DMS153 treated with DMSO at 0.1 percent for 48 hours (cell line): ENCODE data around the gene SAMD11.
A peak's percentile ranks its signal among the peaks of the same experiment; 100 is the strongest.

Source experiments
- DNase-seq: peaks from one replicate; lab custom pipeline; 2025; ENCODE audit not compliant: unreplicated experiment; lab: John Stamatoyannopoulos, UW

The SAMD11 gene

GRCh38 chr1:905071-905749, 18.5 kb upstream of the SAMD11 start:
- no peak for DNase-seq

- no peak for DNase-seq
Measured at GRCh38 chr1:905811-906599, 17.7 kb upstream of the SAMD11 start.

DNA sequence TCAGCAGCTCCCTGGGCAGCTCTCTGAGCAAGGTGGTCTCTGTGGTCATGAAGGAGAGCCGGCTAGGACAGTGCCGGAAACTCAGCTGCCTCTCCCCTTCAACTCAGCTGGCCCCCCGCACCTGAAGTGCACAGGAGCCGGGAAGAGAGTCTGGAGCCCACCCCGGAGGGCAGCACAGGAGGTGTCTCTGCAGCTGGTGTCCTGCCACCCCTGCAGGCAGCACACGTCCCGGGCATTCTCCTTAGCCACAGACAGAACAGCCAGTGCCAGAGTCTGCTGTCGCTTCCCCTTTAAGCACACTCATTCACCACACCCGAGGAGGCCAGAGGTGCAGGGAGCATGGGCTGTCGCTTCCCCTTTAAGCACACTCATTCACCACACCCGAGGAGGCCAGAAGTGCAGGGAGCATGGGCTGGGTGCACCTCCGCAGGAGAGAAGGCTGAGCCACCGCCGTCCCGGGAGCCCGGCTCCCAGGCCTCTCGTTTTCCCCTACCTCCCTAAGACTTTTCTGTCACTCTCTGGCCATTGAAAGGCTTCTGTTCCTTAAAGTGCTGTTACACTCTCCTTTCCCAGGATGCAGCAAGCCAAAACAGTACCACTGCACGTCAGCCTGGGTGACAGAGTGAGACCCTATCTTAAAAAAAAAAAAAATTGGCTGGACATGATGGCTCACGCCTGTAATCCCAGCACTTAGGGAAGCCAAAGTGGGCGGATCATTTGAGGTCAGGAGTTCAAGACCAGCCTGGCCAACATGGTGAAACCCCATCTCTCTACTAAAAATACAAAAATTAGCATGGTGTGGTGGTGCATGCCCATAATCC, 16.9 kb upstream of the SAMD11 start:
- no peak for DNase-seq

- no peak for DNase-seq
Measured at GRCh38 chr1:907611-908451, 15.9 kb upstream of the SAMD11 start.

DNA sequence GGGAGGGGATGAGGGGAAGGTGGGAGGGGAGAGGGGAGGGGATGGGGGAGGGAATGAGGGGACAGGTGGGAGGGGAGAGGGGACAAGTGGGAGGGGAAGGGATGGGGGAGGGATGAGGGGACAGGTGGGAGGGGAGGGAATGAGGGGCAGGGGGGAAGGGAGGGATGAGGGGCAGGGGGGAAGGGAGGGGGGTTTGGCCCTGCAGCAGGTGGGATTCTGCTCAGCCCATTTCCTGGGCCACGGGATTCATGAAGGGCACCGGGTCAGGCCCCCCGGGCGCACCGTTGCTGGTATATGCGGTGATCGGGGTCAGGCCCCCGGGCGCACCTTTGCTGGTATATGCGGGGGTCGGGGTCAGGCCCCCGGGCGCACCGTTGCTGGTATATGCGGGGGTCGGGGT, 15.1 kb upstream of the SAMD11 start:
- DNase-seq: no peak

GRCh38 chr1:909861-910310, 13.8 kb upstream of the SAMD11 start:
- DNase-seq: no peak

- DNase-seq: no peak
Measured at GRCh38 chr1:910311-910880, 13.3 kb upstream of the SAMD11 start.

- peak; percentile 63 for DNase-seq
Measured at GRCh38 chr1:910881-911721, 12.6 kb upstream of the SAMD11 start.

- no peak for DNase-seq
Measured at GRCh38 chr1:911875-912739, 11.6 kb upstream of the SAMD11 start.

DNA sequence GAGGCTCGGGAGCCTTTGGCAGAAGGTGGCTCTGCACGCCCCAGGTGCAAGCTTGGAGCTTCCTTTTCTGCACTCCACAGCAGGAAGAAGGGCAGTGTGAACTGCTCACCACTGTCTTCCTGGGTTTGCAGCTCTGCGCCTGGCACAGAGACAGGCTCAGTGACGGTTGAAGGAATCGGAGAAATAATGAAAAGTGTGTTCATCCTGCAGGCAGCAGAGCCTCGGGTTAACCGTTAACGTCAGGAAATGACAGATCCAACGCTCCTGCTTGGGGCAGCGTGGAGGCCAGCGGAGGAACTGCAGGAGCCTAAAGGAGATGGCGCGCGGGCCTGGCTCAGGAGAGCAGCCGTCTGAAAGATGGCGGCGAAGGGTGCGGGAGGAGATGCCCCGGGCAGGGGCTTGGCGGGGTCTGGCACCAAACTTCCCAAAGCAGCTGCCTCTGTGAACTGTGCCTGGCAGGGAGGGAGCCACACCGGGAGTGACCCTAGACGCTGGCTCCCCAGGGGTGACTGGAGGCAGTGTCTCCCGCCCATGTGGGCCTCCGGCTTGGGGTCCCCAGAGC, 10.9 kb upstream of the SAMD11 start:
- no peak for DNase-seq

DNA sequence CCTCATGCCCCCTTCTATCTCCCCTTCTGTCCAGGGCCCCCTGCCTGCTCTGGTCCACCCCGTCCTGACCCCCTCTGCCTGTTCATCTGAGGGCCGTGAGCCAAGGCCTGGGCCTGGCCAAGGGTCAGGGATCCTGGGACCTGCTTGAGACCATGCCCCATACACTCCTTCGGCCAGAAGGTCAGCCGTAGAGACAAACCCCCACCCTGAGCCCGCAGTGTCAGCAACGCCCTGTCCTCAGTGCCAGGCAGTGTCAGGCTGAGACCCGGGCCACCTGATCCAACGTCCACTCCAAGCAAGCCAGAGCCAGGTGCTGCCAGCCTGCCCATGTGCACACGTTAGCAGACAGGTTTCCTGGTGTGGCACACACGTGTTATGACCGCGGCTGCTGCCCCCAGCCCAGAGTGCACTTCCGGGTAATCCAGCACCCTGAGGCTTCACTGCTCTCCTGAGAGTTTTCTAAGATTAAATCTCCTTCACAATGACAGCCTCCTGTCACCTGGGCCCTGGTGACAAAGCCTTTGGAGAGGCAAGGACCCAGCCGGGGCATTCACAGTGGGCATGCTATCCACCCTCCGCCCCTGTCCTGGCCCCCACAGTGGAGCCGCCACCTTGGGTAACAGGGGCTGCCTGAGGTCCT, 10.1 kb upstream of the SAMD11 start:
- no peak for DNase-seq

GRCh38 chr1:914131-914890, 9.4 kb upstream of the SAMD11 start:
- no peak for DNase-seq

- DNase-seq: no peak
Measured at GRCh38 chr1:914891-915280, 8.8 kb upstream of the SAMD11 start.

DNA sequence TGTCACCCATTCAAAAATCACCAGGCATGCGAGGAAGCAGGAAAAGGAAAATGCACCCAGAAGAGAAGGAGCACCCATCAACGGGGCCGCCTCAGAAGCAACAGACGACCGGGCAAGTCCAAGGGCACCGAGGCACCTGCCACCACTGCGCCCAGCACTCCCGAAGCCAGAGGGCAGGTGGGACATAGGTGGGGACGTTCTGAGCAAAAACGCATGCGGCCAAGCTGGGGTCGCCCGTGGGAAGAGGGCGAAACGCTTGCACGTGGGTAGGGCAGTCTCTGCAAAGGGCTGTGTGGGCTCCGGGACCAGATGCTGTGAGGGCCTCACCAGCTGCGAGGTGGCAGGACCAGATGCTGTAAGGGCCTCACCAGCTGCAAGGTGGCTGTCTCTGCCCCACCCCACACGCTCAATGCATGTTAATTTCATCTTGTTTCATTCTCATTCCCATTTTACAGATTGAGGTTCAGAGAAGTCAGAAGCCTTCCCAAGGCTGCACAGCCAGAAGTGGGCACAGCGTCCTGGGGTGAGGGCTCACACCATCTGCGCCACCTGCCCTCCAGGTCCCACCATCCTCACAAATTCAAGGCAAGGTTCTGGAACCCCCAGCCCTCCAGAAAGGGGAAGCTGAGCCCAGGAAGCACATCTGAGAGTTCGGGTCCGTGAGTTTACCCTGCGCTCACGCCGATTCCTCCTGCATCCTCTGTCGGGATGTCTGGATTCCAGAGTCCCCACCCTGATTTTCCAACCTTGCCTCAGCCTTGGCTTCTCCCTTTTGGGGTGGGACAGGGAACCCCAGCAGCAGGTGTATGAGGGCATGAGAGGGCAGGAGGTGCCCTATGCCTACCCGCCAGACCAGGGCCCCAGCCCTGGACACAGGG, 8.2 kb upstream of the SAMD11 start:
- no peak for DNase-seq

DNA sequence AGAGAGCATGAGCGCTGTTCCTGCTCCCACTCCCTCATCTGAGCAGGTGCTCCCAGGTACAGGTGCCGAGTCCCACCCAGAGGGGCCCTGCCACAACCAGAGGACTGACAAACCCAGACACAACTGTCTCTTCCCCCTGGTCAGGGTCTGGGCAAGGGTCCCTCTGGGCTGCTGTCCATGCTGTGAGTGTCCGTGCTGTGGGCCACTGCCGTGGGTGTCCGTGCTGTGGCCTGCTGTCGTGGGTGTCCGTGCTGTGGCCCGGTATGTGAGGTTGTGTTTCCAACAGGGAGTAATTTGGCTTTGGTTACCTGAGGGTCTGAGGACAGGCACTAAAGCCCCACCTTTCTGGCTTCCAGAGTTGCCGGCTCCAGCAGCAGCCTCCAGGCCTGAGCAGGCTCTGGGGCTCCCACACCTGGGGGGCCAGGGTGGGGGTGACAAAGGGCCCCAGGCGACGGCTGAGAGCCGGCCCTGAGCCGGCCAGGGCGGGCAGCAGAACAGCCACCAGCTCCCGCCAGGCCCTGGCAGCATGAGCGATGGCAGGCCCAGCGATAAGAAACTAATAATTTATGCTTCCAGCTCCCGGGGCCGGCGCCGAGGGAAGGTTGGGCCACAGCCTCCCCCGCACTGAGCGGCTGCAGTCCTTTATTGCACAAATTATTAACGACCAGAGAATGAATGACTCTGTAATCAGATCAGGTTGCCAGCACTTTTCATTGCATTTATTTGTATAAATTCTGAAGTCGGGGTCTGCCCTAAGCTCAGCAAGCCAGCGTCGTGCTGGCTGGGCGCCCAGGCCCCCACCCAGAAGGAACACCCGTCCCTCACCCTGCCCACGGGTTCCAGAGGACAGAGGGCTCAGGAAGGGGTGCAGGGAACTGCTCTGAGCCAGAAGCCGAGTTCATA, 7.3 kb upstream of the SAMD11 start:
- no peak for DNase-seq
